Body of pancreas (tissue), 4 donors: Measurements from ENCODE around the gene CRLF3. TPM values are rescaled to one million over a fixed set of nuclear protein-coding genes. Genes with fewer than 3 reads are reported as not detected.
A peak's percentile ranks its signal among the peaks of the same experiment; 100 is the strongest.
"Not testable (repeated sequence)": the region's sequence is repeated elsewhere in the genome, so short reads cannot be mapped to it uniquely, and the experiment has no call there.

Experiments
- ATAC-seq: fragments of 150-250 bp; one replicate; pipeline ENCODE4 v1.9.1; 2016
- DNase-seq, 4 donors: peaks; one replicate each; pipeline ENCODE4 v3.0.0-alpha.2; 2019
- H3K27ac ChIP-seq, 4 donors: fragments of 200-600 bp; sonication (generic); 1 replicate in 3 of 4; 2 replicates in 1 of 4; pipeline versions ENCODE4 v1.5.1 to v1.6.1; 2016 to 2019; ENCODE audit warnings: mild to moderate bottlenecking in 1 of 4, mixed read lengths in 1 of 4, moderate library complexity in 1 of 4
- H3K27me3 ChIP-seq, 2 donors: fragments of 200-600 bp; sonication (generic); one replicate each; pipeline ENCODE4 v1.6.0; 2016; ENCODE audit warnings: mild to moderate bottlenecking in 1 of 2
- H3K36me3 ChIP-seq, 2 donors: fragments of 200-600 bp; sonication (generic); replicated peaks in 1 of 2; 2 replicates each; pipeline ENCODE4 v1.5.1; 2016; ENCODE audit warnings: low read depth in 2 of 2; ENCODE audit not compliant: insufficient read depth in 1 of 2
- H3K4me1 ChIP-seq: fragments of 200-600 bp; sonication (generic); one replicate; pipeline ENCODE4 v1.6.0; 2016
- H3K4me3 ChIP-seq, 2 donors: fragments of 200-600 bp; sonication (generic); 1 replicate in 1 of 2; 2 replicates in 1 of 2; pipeline ENCODE4 v1.5.1; 2016 to 2019
- H3K9me3 ChIP-seq, 3 donors: fragments of 200-600 bp; sonication (generic); 1 replicate in 2 of 3; 2 replicates in 1 of 3; pipeline ENCODE4 v1.5.1; 2016
- CTCF ChIP-seq, 7 experiments: fragments of 450-650 bp in 4 of 7; fragments of 200-600 bp in 3 of 7; sonication (generic) in 3 of 7; IDR thresholded peaks; one replicate each; pipeline ENCODE4 v1.5.1; 2016 to 2019; ENCODE audit warnings: antibody characterized with exemption in 7 of 7
- POLR2A ChIP-seq, 3 donors: fragments of 450-650 bp; IDR thresholded peaks; one replicate each; pipeline ENCODE4 v1.6.1; 2016; ENCODE audit warnings: antibody characterized with exemption in 3 of 3, mild to moderate bottlenecking in 2 of 3
- WGBS, 2 donors: methylation state at CpG; one replicate each; pipeline ENCODE4 v1.1.5; 2017; 5-methylcytosine and 5-hydroxymethylcytosine counted together
- intact Hi-C: fragments of 100-400 bp; cut with DNase I; formaldehyde crosslinking; loops from one replicate; pipeline ENCODE4 v1.15.1; 2023
- total RNA-seq, 2 donors: library from RNA; depleted of rRNA; stranded (reverse); fragments of >200 nt; gene quantifications; one replicate each; pipeline ENCODE4 v1.1.0, GENCODE V29; 2016

CRLF3 gene
- total RNA-seq, 2 donors from 2014 or later: 2.6 to 5.2 TPM

- WGBS, 2 donors: 0 to 1% methylated on average over 11 of the region's 11 CpGs
- H3K9me3 ChIP-seq: no peaks in the 10 kb centered on the region
- ATAC-seq (peak; percentile 12), DNase-seq (peak in 3 of 4 donors; percentile 11 to 19 (median 19))
- no peaks in the 10 kb centered on the region for H3K36me3 ChIP-seq
- H3K27me3 ChIP-seq: no peaks in the 10 kb centered on the region
- TF ChIP-seq CTCF (IDR thresholded peaks at IDR 0.05): no peak
- intact Hi-C loops: no loop called here
- H3K27ac ChIP-seq: peak overlapping the region; percentile 49 to 82 (median 73)
- H3K4me1 ChIP-seq: peaks cover 8% of the 10 kb centered on the region
- peak overlapping the region; percentile 21 to 86 for H3K4me3 ChIP-seq
Observed at GRCh38 chr17:30824002-30824355, 513 bp downstream of the CRLF3 start.

GRCh38 chr17:30823421-30823820 is 1.1 kb downstream of the CRLF3 start:
- DNase-seq (no peak), ATAC-seq (no peak)
- 37 to 38% methylated on average over 7 of the region's 7 CpGs for WGBS, 2 donors
- H3K27ac ChIP-seq: peak overlapping the region in 1 of 4 donors; percentile 82
- H3K4me3 ChIP-seq: peak overlapping the region in 1 of 2 donors; percentile 86
- H3K27me3 ChIP-seq: no peaks in the 10 kb centered on the region
- H3K36me3 ChIP-seq: no peaks in the 10 kb centered on the region
- TF ChIP-seq CTCF (IDR thresholded peaks at IDR 0.05) (no peak), POLR2A (IDR thresholded peaks at IDR 0.05) (no peak)
- intact Hi-C loops: no loop called here
- no peaks in the 10 kb centered on the region for H3K9me3 ChIP-seq
- H3K4me1 ChIP-seq: peaks cover 8% of the 10 kb centered on the region

GRCh38 chr17:30822919-30823318 is 1.6 kb downstream of the CRLF3 start:
- WGBS, 2 donors: 79 to 88% methylated on average over 14 of the region's 14 CpGs
- H3K27ac ChIP-seq: peak overlapping the region in 1 of 4 donors; percentile 10
- H3K4me1 ChIP-seq, H3K36me3 ChIP-seq, H3K4me3 ChIP-seq, H3K27me3 ChIP-seq, intact Hi-C loops, H3K9me3 ChIP-seq, DNase-seq, ATAC-seq: not testable (repeated sequence)

GRCh38 chr17:30821871-30822723 is 2.4 kb downstream of the CRLF3 start:
- Histone ChIP-seq H3K4me3 (no peak overlapping the region), H3K36me3 (no peaks in the 10 kb centered on the region), H3K4me1 (peaks cover 8% of the 10 kb centered on the region), H3K27ac (no peak overlapping the region), H3K27me3 (no peaks in the 10 kb centered on the region), H3K9me3 (no peaks in the 10 kb centered on the region)
- DNase-seq (no peak), ATAC-seq (no peak)
- intact Hi-C loops: no loop called here
- 41 to 51% methylated on average over 9 of the region's 9 CpGs for WGBS, 2 donors
- no peak for TF ChIP-seq POLR2A (IDR thresholded peaks at IDR 0.05)
- TF ChIP-seq CTCF (IDR thresholded peaks at IDR 0.05): no peak

GRCh38 chr17:30819971-30820705 is 4.4 kb downstream of the CRLF3 start:
- no peaks in the 10 kb centered on the region for H3K9me3 ChIP-seq
- DNase-seq: no peak
- ATAC-seq: no peak
- H3K36me3 ChIP-seq: no peaks in the 10 kb centered on the region
- H3K27me3 ChIP-seq: no peaks in the 10 kb centered on the region
- TF ChIP-seq POLR2A (IDR thresholded peaks at IDR 0.05): no peak
- TF ChIP-seq CTCF (IDR thresholded peaks at IDR 0.05): no peak
- H3K4me3 ChIP-seq: no peak overlapping the region
- intact Hi-C loops: no loop called here
- peak overlapping the region in 1 of 4 donors; percentile 29 for H3K27ac ChIP-seq
- WGBS, 2 donors: 77 to 88% methylated on average over 8 of the region's 8 CpGs
- peaks cover 8% of the 10 kb centered on the region for H3K4me1 ChIP-seq
